ENCODE results near the gene ETV6. TPM values are rescaled to one million over a fixed set of nuclear protein-coding genes. Genes with fewer than 3 reads are reported as not detected.

ETV6 gene
- total and polyA plus RNA-seq, 2 of the 8 experiments (the other 6 are each of a cell fraction or from before 2014, with no cell fraction given): 5.5 to 23.9 TPM

DNA sequence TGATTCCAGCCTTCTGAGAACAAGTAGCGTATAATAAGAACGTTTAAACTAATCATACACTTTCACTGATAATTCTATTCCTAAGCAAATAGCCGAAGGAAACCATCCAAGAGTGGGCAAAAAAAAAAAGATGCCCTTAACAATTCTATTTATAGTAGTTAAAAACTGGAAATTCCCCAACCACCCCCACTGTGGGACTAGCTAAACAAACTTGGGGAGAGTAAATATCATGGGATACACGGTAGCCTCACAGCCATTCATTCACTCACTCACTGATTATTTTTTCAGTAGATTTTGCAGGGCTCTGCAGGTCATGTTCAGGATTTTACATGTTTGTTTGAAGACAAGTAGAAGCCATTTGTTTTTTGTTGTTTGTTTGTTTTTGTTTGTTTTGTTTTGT is 197.0 kb downstream of the ETV6 start (continued):
- TF ChIP-seq CHD7 (IDR thresholded peaks at IDR 0.05; ENCODE audit: insufficient replicate concordance, low read length) (no peak), POLR2A (IDR thresholded peaks at IDR 0.05; ENCODE audit: control extremely low read depth in 1 of 2, low read depth in 2 of 2, low read length in 2 of 2) (no peak)

All from H1 (cell line).